IMR-90 (cell line): ENCODE data around the gene OR11L1. TPM values are rescaled to one million over a fixed set of nuclear protein-coding genes. Genes with fewer than 3 reads are reported as not detected.

ENCODE experiments used
- ATAC-seq: fragments of 200-7000 bp; cut with Tn5 transposase; 2 replicates; pipeline ENCODE4 v1.9.1; 2020; ENCODE audit warnings: low read depth, mild to moderate bottlenecking, moderate library complexity
- BruUV-seq: library from RNA; stranded (reverse); fragments of 400-500 nt; replicated peaks from 2 replicates; lab custom pipeline; 2021; lab: Mats Ljungman, UMichigan
- CTCF ChIA-PET: fragments of 300-600 bp; formaldehyde crosslinking; extraction: SDS; loops from one replicate; lab custom pipeline; 2021; ENCODE audit warnings: antibody characterized with exemption; lab: Yijun Ruan, JAX
- POLR2A ChIA-PET: fragments of 300-600 bp; sonication (Branson Sonifier 250); formaldehyde crosslinking; loops from one replicate; lab custom pipeline; 2022; ENCODE audit warnings: antibody characterized with exemption; ENCODE audit not compliant: unreplicated experiment; lab: Charles Lee
- DNase-seq: peaks from one replicate; pipeline ENCODE4 v3.0.0; 2013
- H2AFZ ChIP-seq: replicated peaks from 2 replicates; pipeline ENCODE3; 2013; ENCODE audit warnings: low read length, mild to moderate bottlenecking; ENCODE audit not compliant: poor library complexity
- H2AK5ac ChIP-seq: 2 replicates; pipeline ENCODE4 v1.6.1; 2013; ENCODE audit warnings: low read depth, low read length, inconsistent platforms
- H2AK9ac ChIP-seq: replicated peaks from 2 replicates; pipeline ENCODE3; 2013; ENCODE audit warnings: mild to moderate bottlenecking, low read depth, low read length, moderate library complexity; ENCODE audit not compliant: poor library complexity
- H2BK120ac ChIP-seq: 2 replicates; pipeline ENCODE4 v1.6.1; 2013; ENCODE audit warnings: low read depth, low read length, inconsistent platforms
- H2BK15ac ChIP-seq: 3 replicates; pipeline ENCODE4 v1.6.1; 2013; ENCODE audit warnings: low read depth, low read length, inconsistent platforms
- H2BK20ac ChIP-seq: 2 replicates; pipeline ENCODE4 v1.6.1; 2013; ENCODE audit warnings: low read depth, mild to moderate bottlenecking, inconsistent platforms, low read length, moderate library complexity
- H2BK5ac ChIP-seq: 2 replicates; pipeline ENCODE4 v1.6.1; 2013; ENCODE audit warnings: mild to moderate bottlenecking, low read depth, low read length, inconsistent platforms; ENCODE audit not compliant: poor library complexity, severe bottlenecking
- H3K14ac ChIP-seq: replicated peaks from 2 replicates; pipeline ENCODE4 v1.6.1; 2013; ENCODE audit warnings: low read depth, low read length, inconsistent platforms
- H3K18ac ChIP-seq: 2 replicates; pipeline ENCODE4 v1.6.1; 2013; ENCODE audit warnings: low read depth, low read length, control low read depth
- H3K23ac ChIP-seq: 2 replicates; pipeline ENCODE4 v1.6.1; 2013; ENCODE audit warnings: low read depth, low read length, inconsistent platforms
- H3K27ac ChIP-seq: 2 replicates; pipeline ENCODE4 v1.5.1; 2013; ENCODE audit warnings: mild to moderate bottlenecking, control low read depth, low read length; ENCODE audit not compliant: insufficient read depth
- H3K27me3 ChIP-seq: 2 replicates; pipeline ENCODE4 v1.6.1; 2013; ENCODE audit warnings: low read length; ENCODE audit not compliant: control insufficient read depth, insufficient read depth
- H3K36me3 ChIP-seq: 2 replicates; pipeline ENCODE4 v1.6.1; 2013; ENCODE audit warnings: low read length, mixed read lengths; ENCODE audit not compliant: control insufficient read depth, insufficient read depth
- H3K4ac ChIP-seq: 2 replicates; pipeline ENCODE4 v1.6.1; 2013; ENCODE audit warnings: low read depth, low read length, inconsistent platforms
- H3K4me1 ChIP-seq: 2 replicates; pipeline ENCODE4 v1.6.1; 2013; ENCODE audit warnings: low read length, mixed read lengths; ENCODE audit not compliant: control insufficient read depth, insufficient read depth
- H3K4me2 ChIP-seq: 2 replicates; pipeline ENCODE4 v1.6.1; 2013; ENCODE audit warnings: low read depth, mild to moderate bottlenecking, control low read depth, low read length, moderate library complexity
- H3K4me3 ChIP-seq: 2 replicates; pipeline ENCODE4 v1.5.1; 2013; ENCODE audit warnings: low read depth, mild to moderate bottlenecking, control low read depth, low read length, moderate library complexity; ENCODE audit not compliant: insufficient read depth
- H3K56ac ChIP-seq: 2 replicates; pipeline ENCODE4 v1.6.1; 2013; ENCODE audit warnings: low read length, inconsistent platforms; ENCODE audit not compliant: insufficient read depth; ENCODE audit errors: extremely low read depth
- H3K79me1 ChIP-seq, 2 experiments: 2 replicates each; pipeline ENCODE4 v1.6.1; 2013; ENCODE audit warnings: low read length in 2 of 2, inconsistent platforms in 1 of 2, low read depth in 1 of 2
- H3K9ac ChIP-seq: 2 replicates; pipeline ENCODE4 v1.6.1; 2013; ENCODE audit warnings: low read depth, low read length, control low read depth
- H3K9me1 ChIP-seq: 2 replicates; pipeline ENCODE4 v1.6.1; 2013; ENCODE audit warnings: low read length, inconsistent platforms; ENCODE audit not compliant: insufficient read depth
- H3K9me3 ChIP-seq: 2 replicates; pipeline ENCODE4 v1.6.1; 2013; ENCODE audit warnings: low read length; ENCODE audit not compliant: control insufficient read depth, insufficient read depth
- H4K20me1 ChIP-seq: 2 replicates; pipeline ENCODE4 v1.6.1; 2013; ENCODE audit warnings: low read length, inconsistent platforms; ENCODE audit not compliant: insufficient read depth
- H4K5ac ChIP-seq: 2 replicates; pipeline ENCODE4 v1.6.1; 2013; ENCODE audit warnings: mild to moderate bottlenecking, low read depth, low read length, control low read depth
- H4K8ac ChIP-seq, 2 experiments: 2 replicates each; pipeline ENCODE4 v1.6.1; 2013; ENCODE audit warnings: low read depth in 2 of 2, low read length in 2 of 2, control low read depth in 1 of 2, inconsistent platforms in 1 of 2
- H4K91ac ChIP-seq: 2 replicates; pipeline ENCODE4 v1.6.1; 2013; ENCODE audit warnings: low read depth, low read length, inconsistent platforms; ENCODE audit not compliant: insufficient read depth
- ELK1 ChIP-seq: fragments of 150-350 bp; IDR thresholded peaks from 2 replicates; pipeline ENCODE4 v1.6.1; 2016; ENCODE audit warnings: low read depth, mild to moderate bottlenecking, low read length, moderate library complexity, borderline replicate concordance
- FOS ChIP-seq: fragments of 150-350 bp; IDR thresholded peaks from 2 replicates; pipeline ENCODE4 v1.6.1; 2016; ENCODE audit warnings: low read depth, low read length
- MXI1 ChIP-seq: IDR thresholded peaks from 2 replicates; pipeline ENCODE4 v1.6.1; 2012; ENCODE audit warnings: low read depth, mild to moderate bottlenecking, low read length, moderate library complexity, borderline replicate concordance
- WGBS, 2 experiments: methylation state at CpG; one replicate each; pipeline versions ENCODE4 v1.1.5 to v1.1.7; 2013; ENCODE audit warnings: missing lambda C conversion rate in 2 of 2; ENCODE audit not compliant: insufficient read length in 1 of 2; ENCODE audit errors: extremely low coverage in 2 of 2; 5-methylcytosine and 5-hydroxymethylcytosine counted together
- dilution Hi-C: fragments of 300-500 bp; cut with HindIII; formaldehyde crosslinking; loops from one replicate; pipeline ENCODE4 v1.14.3; 2018; ENCODE audit warnings: low sequenced_read_pairs; ENCODE audit not compliant: unreplicated experiment
- in situ Hi-C: fragments of 300-500 bp; cut with MboI; formaldehyde crosslinking; loops from 3 replicates; pipeline ENCODE4 v1.14.3; 2019; ENCODE audit warnings: low sequenced_read_pairs, inconsistent platforms, mixed read lengths
- intact Hi-C: fragments of 100-400 bp; cut with micrococcal nuclease; formaldehyde crosslinking; loops from 2 replicates; pipeline ENCODE4 v1.10.0; 2022
- polyA plus RNA-seq, 3 experiments: library from polyadenylated mRNA; depleted of rRNA; stranded (reverse); fragments of >200 nt; gene quantifications; 2 replicates each; pipeline ENCODE4 v1.2.3, GENCODE V29; 2012; ENCODE audit warnings: low replicate concordance in 1 of 3
- total RNA-seq: library from RNA; depleted of rRNA; stranded (reverse); fragments of >200 nt; gene quantifications from 2 replicates; pipeline ENCODE4 v1.2.3, GENCODE V29; 2012

OR11L1 gene
- total and polyA plus RNA-seq, 2 of the 4 experiments (the other 2 are of a cell fraction): not detected

GRCh38 chr1:247883346-247883745 lies 41.6 kb upstream of the OR11L1 start:
- no peak overlapping the region for H4K91ac ChIP-seq
- no peak overlapping the region for H4K8ac ChIP-seq
- H3K9me1 ChIP-seq: no peaks in the 10 kb centered on the region
- no peak overlapping the region for H2AK5ac ChIP-seq
- no peak overlapping the region for H3K9ac ChIP-seq
- no peaks in the 10 kb centered on the region for H3K4me1 ChIP-seq
- no peak for ATAC-seq
- H3K27ac ChIP-seq: no peak overlapping the region
- H4K5ac ChIP-seq: no peak overlapping the region
- ChIA-PET POLR2A (no interaction called here), CTCF (no interaction called here)
- no peak for DNase-seq
- H3K14ac ChIP-seq: no peak overlapping the region
- H3K4me3 ChIP-seq: no peak overlapping the region
- H4K20me1 ChIP-seq: no peaks in the 10 kb centered on the region
- BruUV-seq: no TSS peak
- in situ Hi-C loops: no loop called here
- TF ChIP-seq FOS (no peak), ELK1 (no peak), MXI1 (no peak)
- H2BK20ac ChIP-seq: no peak overlapping the region
- intact Hi-C loops: no loop called here
- H3K9me3 ChIP-seq: peaks cover 20% of the 10 kb centered on the region
- no peak overlapping the region for H2AFZ ChIP-seq
- no peak overlapping the region for H2AK9ac ChIP-seq
- H3K79me1 ChIP-seq: no peaks in the 10 kb centered on the region
- no peaks in the 10 kb centered on the region for H3K27me3 ChIP-seq
- H2BK5ac ChIP-seq: no peak overlapping the region
- H3K36me3 ChIP-seq: no peaks in the 10 kb centered on the region
- no peak overlapping the region for H3K4me2 ChIP-seq
- no peak overlapping the region for H3K23ac ChIP-seq
- no peak overlapping the region for H2BK15ac ChIP-seq
- no peak overlapping the region for H2BK120ac ChIP-seq
- no peak overlapping the region for H3K4ac ChIP-seq
- 20% methylated on average over 1 of the region's 9 CpGs; no CpG with 5 or more reads in 1 of the 2 experiments for WGBS, 2 experiments
- dilution Hi-C loops: no loop called here
- H3K18ac ChIP-seq: no peak overlapping the region
- no peak overlapping the region for H3K56ac ChIP-seq
